PC-3 (cell line): Measurements from ENCODE around the gene LMBRD2.

Source experiments
- EZH2 ChIP-seq: fragments of 300-600 bp; sonication (generic); IDR thresholded peaks from one replicate; pipeline ENCODE4 v1.6.1; 2017; ENCODE audit warnings: antibody characterized with exemption, mild to moderate bottlenecking, low read length; ENCODE audit not compliant: unreplicated experiment
- EZH2phosphoT487 ChIP-seq: fragments of 300-600 bp; sonication (generic); IDR thresholded peaks from 2 replicates; pipeline ENCODE4 v1.6.1; 2018; ENCODE audit warnings: mild to moderate bottlenecking, antibody characterized with exemption, low read length, borderline replicate concordance
- TF ChIP-seq, protein P1 (sequence below): fragments of 300-600 bp; sonication (generic); conservative IDR thresholded peaks from 2 replicates; pipeline ENCODE4 v1.5.1; 2017; ENCODE audit warnings: antibody characterized with exemption, low read depth, mild to moderate bottlenecking, low read length

- TF ChIP-seq, protein P1, sequence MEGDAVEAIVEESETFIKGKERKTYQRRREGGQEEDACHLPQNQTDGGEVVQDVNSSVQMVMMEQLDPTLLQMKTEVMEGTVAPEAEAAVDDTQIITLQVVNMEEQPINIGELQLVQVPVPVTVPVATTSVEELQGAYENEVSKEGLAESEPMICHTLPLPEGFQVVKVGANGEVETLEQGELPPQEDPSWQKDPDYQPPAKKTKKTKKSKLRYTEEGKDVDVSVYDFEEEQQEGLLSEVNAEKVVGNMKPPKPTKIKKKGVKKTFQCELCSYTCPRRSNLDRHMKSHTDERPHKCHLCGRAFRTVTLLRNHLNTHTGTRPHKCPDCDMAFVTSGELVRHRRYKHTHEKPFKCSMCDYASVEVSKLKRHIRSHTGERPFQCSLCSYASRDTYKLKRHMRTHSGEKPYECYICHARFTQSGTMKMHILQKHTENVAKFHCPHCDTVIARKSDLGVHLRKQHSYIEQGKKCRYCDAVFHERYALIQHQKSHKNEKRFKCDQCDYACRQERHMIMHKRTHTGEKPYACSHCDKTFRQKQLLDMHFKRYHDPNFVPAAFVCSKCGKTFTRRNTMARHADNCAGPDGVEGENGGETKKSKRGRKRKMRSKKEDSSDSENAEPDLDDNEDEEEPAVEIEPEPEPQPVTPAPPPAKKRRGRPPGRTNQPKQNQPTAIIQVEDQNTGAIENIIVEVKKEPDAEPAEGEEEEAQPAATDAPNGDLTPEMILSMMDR = no peak
- TF ChIP-seq EZH2 (no peak), EZH2phosphoT487 (no peak)
Observed at GRCh38 chr5:36058776-36059175, 92.9 kb downstream of the LMBRD2 start.
